PC-3 (cell line): ENCODE data around the gene MT1X. TPM values are rescaled to one million over a fixed set of nuclear protein-coding genes. Genes with fewer than 3 reads are reported as not detected.
A peak's percentile ranks its signal among the peaks of the same experiment; 100 is the strongest.

ENCODE experiments used
- ATAC-seq: fragments of 200-7000 bp; cut with Tn5 transposase; 2 replicates; pipeline ENCODE4 v1.9.1; 2020; ENCODE audit warnings: mild to moderate bottlenecking, moderate library complexity
- BruUV-seq: library from RNA; stranded (reverse); fragments of 400-500 nt; replicated peaks from 2 replicates; lab custom pipeline; 2021; lab: Mats Ljungman, UMichigan
- CTCF ChIA-PET: fragments of 300-600 bp; sonication (Branson Sonifier 250); formaldehyde crosslinking; loops from one replicate; lab custom pipeline; 2022; ENCODE audit warnings: antibody characterized with exemption; lab: Charles Lee
- POLR2A ChIA-PET: fragments of 300-600 bp; sonication (Branson Sonifier 250); formaldehyde crosslinking; loops from one replicate; lab custom pipeline; 2022; ENCODE audit warnings: antibody characterized with exemption; ENCODE audit not compliant: unreplicated experiment; lab: Charles Lee
- DNase-seq: peaks from one replicate; pipeline ENCODE4 v3.0.0-alpha.2; 2015
- H2AFZ ChIP-seq: fragments of 300-600 bp; sonication (generic); 2 replicates; pipeline ENCODE4 v1.6.0; 2016; ENCODE audit warnings: antibody characterized with exemption, low read length
- H3F3A ChIP-seq: fragments of 300-600 bp; sonication (generic); one replicate; pipeline ENCODE4 v1.6.0; 2017; ENCODE audit warnings: antibody characterized with exemption, low read length, control low read depth, mild to moderate bottlenecking; ENCODE audit not compliant: unreplicated experiment
- H3K27ac ChIP-seq: fragments of 300-600 bp; sonication (generic); 2 replicates; pipeline ENCODE4 v1.5.1; 2016; ENCODE audit warnings: mild to moderate bottlenecking, low read length
- H3K27me3 ChIP-seq: fragments of 300-600 bp; sonication (generic); 2 replicates; pipeline ENCODE4 v1.6.1; 2016; ENCODE audit warnings: low read length, mixed read lengths
- H3K36me3 ChIP-seq: fragments of 300-600 bp; sonication (generic); 2 replicates; pipeline ENCODE4 v1.6.1; 2016; ENCODE audit warnings: low read depth, mixed run types, low read length, mixed read lengths
- H3K4me1 ChIP-seq: fragments of 300-600 bp; sonication (generic); 2 replicates; pipeline ENCODE4 v1.5.1; 2016; ENCODE audit warnings: low read length; ENCODE audit not compliant: insufficient read depth
- H3K4me2 ChIP-seq: fragments of 300-600 bp; sonication (generic); 2 replicates; pipeline ENCODE4 v1.6.0; 2016; ENCODE audit warnings: low read length
- H3K4me3 ChIP-seq: fragments of 300-600 bp; sonication (generic); 2 replicates; pipeline ENCODE4 v1.5.1; 2016; ENCODE audit warnings: mild to moderate bottlenecking, low read length, mixed read lengths
- H3K79me2 ChIP-seq: fragments of 300-600 bp; sonication (generic); 2 replicates; pipeline ENCODE4 v1.6.1; 2017; ENCODE audit warnings: low read length, mixed read lengths
- H3K9ac ChIP-seq: fragments of 300-600 bp; sonication (generic); 2 replicates; pipeline ENCODE4 v1.6.0; 2016; ENCODE audit warnings: mild to moderate bottlenecking, low read length
- H3K9me2 ChIP-seq: fragments of 300-600 bp; sonication (generic); replicated peaks from 2 replicates; pipeline ENCODE4 v1.6.1; 2016; ENCODE audit warnings: mixed run types, low read length, mixed read lengths
- H3K9me3 ChIP-seq: fragments of 300-600 bp; sonication (generic); 2 replicates; pipeline ENCODE4 v1.6.1; 2016; ENCODE audit warnings: low read length, mixed read lengths
- H4K20me1 ChIP-seq: fragments of 300-600 bp; sonication (generic); 2 replicates; pipeline ENCODE4 v1.6.1; 2016; ENCODE audit warnings: low read length, mixed read lengths
- EZH2 ChIP-seq: fragments of 300-600 bp; sonication (generic); IDR thresholded peaks from one replicate; pipeline ENCODE4 v1.6.1; 2017; ENCODE audit warnings: antibody characterized with exemption, mild to moderate bottlenecking, low read length; ENCODE audit not compliant: unreplicated experiment
- EZH2phosphoT487 ChIP-seq: fragments of 300-600 bp; sonication (generic); IDR thresholded peaks from 2 replicates; pipeline ENCODE4 v1.6.1; 2018; ENCODE audit warnings: mild to moderate bottlenecking, antibody characterized with exemption, low read length, borderline replicate concordance
- intact Hi-C: fragments of 100-400 bp; cut with micrococcal nuclease; formaldehyde crosslinking; loops from 2 replicates; pipeline ENCODE4 v1.9.0; 2023
- total RNA-seq: library from RNA; depleted of rRNA; stranded (reverse); fragments of >200 nt; gene quantifications from 2 replicates; pipeline ENCODE4 v1.2.3, GENCODE V29; 2014
- TF ChIP-seq, protein P1 (sequence below): fragments of 300-600 bp; sonication (generic); conservative IDR thresholded peaks from 2 replicates; pipeline ENCODE4 v1.5.1; 2017; ENCODE audit warnings: antibody characterized with exemption, low read depth, mild to moderate bottlenecking, low read length

Gene MT1X
- total RNA-seq, 1 experiment from 2014 or later, result 120 TPM

DNA sequence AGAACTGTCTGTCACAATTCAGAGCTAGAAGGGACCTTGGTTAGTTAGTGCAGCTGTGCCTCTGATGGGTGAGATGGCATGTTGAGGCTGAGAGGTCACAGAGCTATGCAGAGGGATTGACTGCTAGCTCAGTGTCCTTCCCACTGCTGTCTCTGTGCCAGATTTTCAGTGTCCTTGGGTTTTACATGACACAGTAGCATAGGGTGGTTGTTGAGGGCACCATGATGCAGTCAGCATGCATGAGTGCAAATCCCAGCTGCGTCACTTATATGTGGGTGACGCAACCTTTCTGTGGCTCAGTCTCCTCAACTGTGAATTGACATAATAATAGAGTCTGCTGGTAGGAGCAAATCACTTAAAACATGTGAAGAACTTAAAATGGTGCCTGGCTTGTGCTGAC, 41.1 kb upstream of the MT1X start:
- TF ChIP-seq EZH2phosphoT487, result no peak
- TF ChIP-seq, protein P1, sequence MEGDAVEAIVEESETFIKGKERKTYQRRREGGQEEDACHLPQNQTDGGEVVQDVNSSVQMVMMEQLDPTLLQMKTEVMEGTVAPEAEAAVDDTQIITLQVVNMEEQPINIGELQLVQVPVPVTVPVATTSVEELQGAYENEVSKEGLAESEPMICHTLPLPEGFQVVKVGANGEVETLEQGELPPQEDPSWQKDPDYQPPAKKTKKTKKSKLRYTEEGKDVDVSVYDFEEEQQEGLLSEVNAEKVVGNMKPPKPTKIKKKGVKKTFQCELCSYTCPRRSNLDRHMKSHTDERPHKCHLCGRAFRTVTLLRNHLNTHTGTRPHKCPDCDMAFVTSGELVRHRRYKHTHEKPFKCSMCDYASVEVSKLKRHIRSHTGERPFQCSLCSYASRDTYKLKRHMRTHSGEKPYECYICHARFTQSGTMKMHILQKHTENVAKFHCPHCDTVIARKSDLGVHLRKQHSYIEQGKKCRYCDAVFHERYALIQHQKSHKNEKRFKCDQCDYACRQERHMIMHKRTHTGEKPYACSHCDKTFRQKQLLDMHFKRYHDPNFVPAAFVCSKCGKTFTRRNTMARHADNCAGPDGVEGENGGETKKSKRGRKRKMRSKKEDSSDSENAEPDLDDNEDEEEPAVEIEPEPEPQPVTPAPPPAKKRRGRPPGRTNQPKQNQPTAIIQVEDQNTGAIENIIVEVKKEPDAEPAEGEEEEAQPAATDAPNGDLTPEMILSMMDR, result no peak
- no peak for TF ChIP-seq EZH2
- Histone ChIP-seq H3K9me2 (no peaks in the 10 kb centered on the region), H4K20me1 (no peaks in the 10 kb centered on the region), H3K27ac (no peak overlapping the region), H3K4me3 (no peak overlapping the region), H3K36me3 (no peaks in the 10 kb centered on the region), H3K27me3 (no peaks in the 10 kb centered on the region), H3K79me2 (no peaks in the 10 kb centered on the region), H3K9ac (no peak overlapping the region), H3K4me2 (no peak overlapping the region), H3F3A (no peaks in the 10 kb centered on the region), H2AFZ (no peak overlapping the region), H3K4me1 (peaks cover 10% of the 10 kb centered on the region), H3K9me3 (no peaks in the 10 kb centered on the region)
- DNase-seq (no peak), ATAC-seq (no peak)
- intact Hi-C loops, result no loop called here
- ChIA-PET POLR2A (no interaction called here), CTCF (interaction anchor here (0.6 kb wide), 1 partner anchor 29 kb away, joined by 3 read pairs; no protein-coding TSS in a partner anchor)
- BruUV-seq, result no TSS peak

DNA sequence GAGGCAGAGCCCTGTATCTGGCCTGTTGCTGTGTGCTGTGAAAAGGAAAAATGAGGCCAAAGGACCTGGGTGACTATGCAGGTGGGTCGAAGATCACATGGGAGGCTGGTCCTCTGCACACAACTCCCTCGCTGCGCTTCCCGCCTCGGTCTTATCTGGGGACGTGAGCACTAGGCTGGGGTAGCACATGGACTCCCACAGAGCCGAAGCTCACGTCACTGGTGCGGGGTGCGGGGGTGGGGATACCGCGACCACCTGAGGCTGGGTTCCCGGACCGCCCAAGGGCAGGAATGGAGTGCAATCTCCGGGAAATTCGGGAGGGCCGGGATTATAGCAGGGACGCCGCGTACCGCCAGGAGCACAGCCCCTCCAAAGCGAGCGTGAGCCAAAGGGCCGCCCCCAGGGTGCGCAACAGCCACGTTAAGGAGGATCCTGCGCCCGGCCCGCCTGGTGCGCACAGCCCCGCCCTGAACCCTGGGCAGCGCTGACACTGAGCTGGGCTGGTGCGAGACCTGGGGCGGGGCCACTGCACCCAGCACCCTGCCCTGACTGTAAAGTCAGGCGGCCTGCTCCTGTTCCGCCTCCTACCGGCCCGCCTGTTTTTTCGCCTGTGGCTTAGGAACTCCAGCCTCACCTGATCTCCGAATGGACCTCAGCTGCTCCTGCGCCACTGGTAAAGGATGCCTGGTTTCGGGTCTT, 39.0 kb upstream of the MT1X start:
- POLR2A ChIA-PET, result interaction anchor here (0.6 kb wide), 1 partner anchor 30 kb away, joined by 5 read pairs; no protein-coding TSS in a partner anchor
- BruUV-seq, result no TSS peak
- no peak overlapping the region for H3K27ac ChIP-seq

More for the DNA sequence above, 39.0 kb upstream of the MT1X start:
- Histone ChIP-seq H3K4me1 (peaks cover 10% of the 10 kb centered on the region), H3K36me3 (no peaks in the 10 kb centered on the region), H2AFZ (peak overlapping the region; percentile 55; the same call in 1 of the 2 replicates), H3K9me2 (no peaks in the 10 kb centered on the region), H3K79me2 (no peaks in the 10 kb centered on the region), H3K9ac (no peak overlapping the region), H3K4me3 (no peak overlapping the region), H3K4me2 (peak overlapping the region; percentile 51), H3F3A (no peaks in the 10 kb centered on the region), H3K9me3 (no peaks in the 10 kb centered on the region), H3K27me3 (no peaks in the 10 kb centered on the region), H4K20me1 (no peaks in the 10 kb centered on the region)
- DNase-seq (peak; percentile 53), ATAC-seq (peak; percentile 99)
- CTCF ChIA-PET, result interaction anchor here (0.6 to 1.0 kb wide), 2 partner anchors 40 to 59 kb away, joined by 4 to 6 read pairs; no protein-coding TSS in a partner anchor
- intact Hi-C loops, result no loop called here
- TF ChIP-seq, protein P1, result no peak; the same call in 1 of the 2 replicates
- TF ChIP-seq EZH2 (no peak), EZH2phosphoT487 (no peak)
